Type B pancreatic cell (in vitro differentiated cells): ENCODE data around the gene TTLL11. TPM values are rescaled to one million over a fixed set of nuclear protein-coding genes. Genes with fewer than 3 reads are reported as not detected.
A peak's percentile ranks its signal among the peaks of the same experiment; 100 is the strongest.

Experiments used
- DNase-seq: peaks from one replicate; pipeline ENCODE4 v3.0.0; 2021; ENCODE audit warnings: mixed read lengths; ENCODE audit not compliant: unreplicated experiment; ENCODE audit errors: extremely low spot score
- H3K27ac Mint-ChIP-seq: 2 replicates; pipeline ENCODE4 v1.8.0; 2021; ENCODE audit warnings: mild to moderate bottlenecking, mixed read lengths
- H3K27me3 Mint-ChIP-seq: 2 replicates; pipeline ENCODE4 v1.8.0; 2021; ENCODE audit warnings: mixed read lengths
- H3K36me3 Mint-ChIP-seq: 2 replicates; pipeline ENCODE4 v1.8.0; 2021; ENCODE audit warnings: mixed read lengths
- H3K4me1 Mint-ChIP-seq: one replicate; pipeline ENCODE4 v1.8.0; 2021; ENCODE audit warnings: mixed read lengths; ENCODE audit not compliant: unreplicated experiment
- H3K4me3 Mint-ChIP-seq: 2 replicates; pipeline ENCODE4 v1.8.0; 2021; ENCODE audit warnings: mild to moderate bottlenecking, mixed read lengths
- H3K9me3 Mint-ChIP-seq: 2 replicates; pipeline ENCODE4 v1.8.0; 2021; ENCODE audit warnings: mixed read lengths
- total RNA-seq: library from RNA; stranded (reverse); gene quantifications from 2 replicates; pipeline ENCODE4 v1.2.1, GENCODE V29; 2021; ENCODE audit warnings: low replicate concordance
- TF ChIP-seq, protein P1 (sequence below): fragments of 200-600 bp; sonication (generic); conservative IDR thresholded peaks from 2 replicates; pipeline ENCODE4 v1.5.0; 2021; ENCODE audit warnings: antibody characterized with exemption, mild to moderate bottlenecking

The TTLL11 gene
- total RNA-seq, 1 donor from 2014 or later: 8.6 TPM

GRCh38 chr9:121990600-121991306, 102.4 kb downstream of the TTLL11 start:
- Mint-ChIP-seq H3K9me3 (no peaks in the 10 kb centered on the region), H3K27ac (no peak overlapping the region), H3K27me3 (no peaks in the 10 kb centered on the region), H3K36me3 (no peaks in the 10 kb centered on the region), H3K4me3 (no peak overlapping the region), H3K4me1 (peaks cover 5% of the 10 kb centered on the region)
- DNase-seq: no peak
- TF ChIP-seq, protein P1, sequence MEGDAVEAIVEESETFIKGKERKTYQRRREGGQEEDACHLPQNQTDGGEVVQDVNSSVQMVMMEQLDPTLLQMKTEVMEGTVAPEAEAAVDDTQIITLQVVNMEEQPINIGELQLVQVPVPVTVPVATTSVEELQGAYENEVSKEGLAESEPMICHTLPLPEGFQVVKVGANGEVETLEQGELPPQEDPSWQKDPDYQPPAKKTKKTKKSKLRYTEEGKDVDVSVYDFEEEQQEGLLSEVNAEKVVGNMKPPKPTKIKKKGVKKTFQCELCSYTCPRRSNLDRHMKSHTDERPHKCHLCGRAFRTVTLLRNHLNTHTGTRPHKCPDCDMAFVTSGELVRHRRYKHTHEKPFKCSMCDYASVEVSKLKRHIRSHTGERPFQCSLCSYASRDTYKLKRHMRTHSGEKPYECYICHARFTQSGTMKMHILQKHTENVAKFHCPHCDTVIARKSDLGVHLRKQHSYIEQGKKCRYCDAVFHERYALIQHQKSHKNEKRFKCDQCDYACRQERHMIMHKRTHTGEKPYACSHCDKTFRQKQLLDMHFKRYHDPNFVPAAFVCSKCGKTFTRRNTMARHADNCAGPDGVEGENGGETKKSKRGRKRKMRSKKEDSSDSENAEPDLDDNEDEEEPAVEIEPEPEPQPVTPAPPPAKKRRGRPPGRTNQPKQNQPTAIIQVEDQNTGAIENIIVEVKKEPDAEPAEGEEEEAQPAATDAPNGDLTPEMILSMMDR: no peak

- no peak for DNase-seq
- Mint-ChIP-seq H3K9me3 (no peaks in the 10 kb centered on the region), H3K4me3 (no peak overlapping the region)
These were observed 104.1 kb downstream of the TTLL11 start for GRCh38 chr9:121989010-121989409.

GRCh38 chr9:121987314-121987713, 105.8 kb downstream of the TTLL11 start:
- Mint-ChIP-seq H3K4me1 (peaks cover 5% of the 10 kb centered on the region), H3K9me3 (no peaks in the 10 kb centered on the region), H3K27ac (no peak overlapping the region), H3K36me3 (no peaks in the 10 kb centered on the region), H3K27me3 (no peaks in the 10 kb centered on the region), H3K4me3 (no peak overlapping the region)
- DNase-seq: no peak
- TF ChIP-seq, protein P1: no peak

More at GRCh38 chr9:121989010-121989409, 104.1 kb downstream of the TTLL11 start:
- no peak overlapping the region for H3K27ac Mint-ChIP-seq
- H3K36me3 Mint-ChIP-seq: no peaks in the 10 kb centered on the region
- TF ChIP-seq, protein P1: peak; percentile 50
- no peaks in the 10 kb centered on the region for H3K27me3 Mint-ChIP-seq
- H3K4me1 Mint-ChIP-seq: peaks cover 5% of the 10 kb centered on the region

- TF ChIP-seq, protein P1: no peak
- peaks cover 4% of the 10 kb centered on the region for H3K36me3 Mint-ChIP-seq
- H3K4me1 Mint-ChIP-seq: no peaks in the 10 kb centered on the region
- H3K9me3 Mint-ChIP-seq: peaks cover 4% of the 10 kb centered on the region
- no peaks in the 10 kb centered on the region for H3K27me3 Mint-ChIP-seq
- no peak overlapping the region for H3K27ac Mint-ChIP-seq
- no peak overlapping the region for H3K4me3 Mint-ChIP-seq
- no peak for DNase-seq
These were observed 107.2 kb downstream of the TTLL11 start for GRCh38 chr9:121985792-121986494.

DNA sequence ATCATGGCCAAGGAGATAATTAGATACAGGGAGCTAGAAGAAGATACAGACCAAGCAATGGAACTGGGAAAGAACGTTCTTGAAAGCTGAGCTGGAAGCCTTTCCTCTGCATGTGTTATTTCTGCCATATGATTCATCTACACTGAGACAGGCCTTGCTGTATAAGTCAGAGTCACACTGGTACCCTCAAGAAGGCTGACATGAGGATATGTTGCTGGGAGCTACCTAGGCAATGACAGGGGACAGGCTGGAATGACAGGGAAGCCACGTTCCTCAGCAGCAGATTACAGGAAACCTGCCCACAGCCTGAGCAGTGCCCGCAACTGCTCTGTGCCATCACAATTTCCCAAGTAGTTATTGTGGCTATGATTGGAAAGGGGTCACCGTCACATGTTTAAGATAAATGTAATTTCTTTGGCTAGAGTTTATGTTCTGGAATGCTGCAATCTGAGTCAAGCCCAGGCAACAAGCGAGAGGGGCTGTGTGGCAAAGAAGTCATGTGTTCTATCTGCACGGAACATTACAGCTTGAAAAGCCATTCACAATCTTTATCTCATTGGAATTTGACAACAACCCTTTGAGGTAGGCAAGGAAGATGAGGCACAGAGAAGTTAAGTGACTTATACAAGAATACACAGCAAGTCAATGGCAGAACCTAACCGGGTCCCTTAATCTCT, 108.2 kb downstream of the TTLL11 start:
- Mint-ChIP-seq H3K9me3 (peaks cover 4% of the 10 kb centered on the region), H3K4me1 (no peaks in the 10 kb centered on the region), H3K27ac (no peak overlapping the region), H3K27me3 (no peaks in the 10 kb centered on the region), H3K36me3 (peaks cover 4% of the 10 kb centered on the region), H3K4me3 (no peak overlapping the region)
- no peak for DNase-seq
- TF ChIP-seq, protein P1: no peak
